GM13976 (cell line): ENCODE data around the gene MESD.
"Not testable (repeated sequence)": the region's sequence is repeated elsewhere in the genome, so short reads cannot be mapped to it uniquely, and the experiment has no call there.

ENCODE experiments used
- DNase-seq: peaks from one replicate; pipeline ENCODE4 v3.0.0; 2012; ENCODE audit warnings: low spot score
- in situ Hi-C: fragments of 300-500 bp; cut with MboI; formaldehyde crosslinking; loops from one replicate; pipeline ENCODE4 v1.12.0; 2022; ENCODE audit warnings: low sequenced_read_pairs, mixed read lengths, inconsistent platforms; ENCODE audit not compliant: unreplicated experiment
- TF ChIP-seq, protein P1 (sequence below): IDR thresholded peaks from 2 replicates; pipeline ENCODE4 v1.5.1; 2012; ENCODE audit warnings: borderline replicate concordance, mild to moderate bottlenecking; ENCODE audit not compliant: insufficient read depth; ENCODE audit errors: extremely low read depth, missing control alignments, control extremely low read depth

The MESD gene

DNA sequence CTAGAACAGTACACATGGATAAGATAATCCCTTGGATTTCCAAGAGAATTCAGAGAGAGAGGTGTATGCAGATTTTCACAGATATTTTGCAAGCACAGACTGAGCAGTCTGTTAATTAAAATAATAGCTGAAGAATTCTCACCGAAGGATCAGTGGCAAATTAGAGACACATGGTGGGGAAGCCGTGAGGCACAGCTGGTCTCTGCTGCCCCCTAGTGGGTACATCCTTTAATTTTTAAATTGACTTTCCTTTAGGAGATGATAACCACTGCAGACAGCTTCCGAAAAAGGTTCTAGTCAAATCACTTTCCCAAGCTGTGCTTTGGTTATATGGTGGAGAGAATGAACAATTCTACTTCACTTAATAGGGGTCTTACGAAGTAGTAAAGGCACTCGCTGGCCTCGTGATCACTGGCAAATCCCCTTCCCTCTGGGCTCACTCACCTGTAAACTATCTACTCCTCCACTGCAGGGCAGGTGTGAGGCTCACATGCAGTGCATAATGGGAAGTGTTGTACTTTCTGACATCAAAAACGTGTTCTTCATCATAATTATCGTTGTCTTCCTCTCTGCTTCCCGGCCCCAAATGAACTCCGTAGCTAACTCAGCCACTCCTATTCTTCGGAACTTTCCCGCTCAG, 19.5 kb downstream of the MESD start:
- in situ Hi-C loops = loop anchor here (10.0 to 25.0 kb wide), 2 partner anchors 183 to 515 kb away; partner anchors contain the start of gene CEMIP
- DNase-seq = peak; percentile 63
- TF ChIP-seq, protein P1, sequence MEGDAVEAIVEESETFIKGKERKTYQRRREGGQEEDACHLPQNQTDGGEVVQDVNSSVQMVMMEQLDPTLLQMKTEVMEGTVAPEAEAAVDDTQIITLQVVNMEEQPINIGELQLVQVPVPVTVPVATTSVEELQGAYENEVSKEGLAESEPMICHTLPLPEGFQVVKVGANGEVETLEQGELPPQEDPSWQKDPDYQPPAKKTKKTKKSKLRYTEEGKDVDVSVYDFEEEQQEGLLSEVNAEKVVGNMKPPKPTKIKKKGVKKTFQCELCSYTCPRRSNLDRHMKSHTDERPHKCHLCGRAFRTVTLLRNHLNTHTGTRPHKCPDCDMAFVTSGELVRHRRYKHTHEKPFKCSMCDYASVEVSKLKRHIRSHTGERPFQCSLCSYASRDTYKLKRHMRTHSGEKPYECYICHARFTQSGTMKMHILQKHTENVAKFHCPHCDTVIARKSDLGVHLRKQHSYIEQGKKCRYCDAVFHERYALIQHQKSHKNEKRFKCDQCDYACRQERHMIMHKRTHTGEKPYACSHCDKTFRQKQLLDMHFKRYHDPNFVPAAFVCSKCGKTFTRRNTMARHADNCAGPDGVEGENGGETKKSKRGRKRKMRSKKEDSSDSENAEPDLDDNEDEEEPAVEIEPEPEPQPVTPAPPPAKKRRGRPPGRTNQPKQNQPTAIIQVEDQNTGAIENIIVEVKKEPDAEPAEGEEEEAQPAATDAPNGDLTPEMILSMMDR = peak; percentile 75

DNA sequence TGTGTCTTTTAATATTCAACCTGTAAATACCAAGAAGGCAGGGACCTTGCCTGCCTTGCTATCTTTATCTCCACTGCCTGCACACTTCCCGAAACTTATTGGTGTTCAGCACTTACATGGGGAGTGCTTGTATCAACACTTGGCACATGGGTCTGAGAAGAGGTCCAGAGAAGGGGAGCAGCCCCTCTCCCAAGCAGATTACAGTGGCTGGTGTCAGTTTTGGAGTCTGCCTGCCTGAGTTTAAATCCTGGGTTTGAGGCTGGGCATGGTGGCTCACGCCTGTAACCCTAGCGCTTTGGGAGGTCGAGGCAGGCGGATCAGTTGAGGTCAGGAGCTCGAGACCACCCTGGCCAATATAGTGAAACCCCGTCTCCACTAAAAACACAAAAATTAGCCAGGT, 20.3 kb downstream of the MESD start:
- TF ChIP-seq, protein P1 = no peak
- in situ Hi-C loops = loop anchor here (25.0 kb wide), 1 partner anchor 182 kb away; the partner anchor contains the start of gene CEMIP
- no peak for DNase-seq

DNA sequence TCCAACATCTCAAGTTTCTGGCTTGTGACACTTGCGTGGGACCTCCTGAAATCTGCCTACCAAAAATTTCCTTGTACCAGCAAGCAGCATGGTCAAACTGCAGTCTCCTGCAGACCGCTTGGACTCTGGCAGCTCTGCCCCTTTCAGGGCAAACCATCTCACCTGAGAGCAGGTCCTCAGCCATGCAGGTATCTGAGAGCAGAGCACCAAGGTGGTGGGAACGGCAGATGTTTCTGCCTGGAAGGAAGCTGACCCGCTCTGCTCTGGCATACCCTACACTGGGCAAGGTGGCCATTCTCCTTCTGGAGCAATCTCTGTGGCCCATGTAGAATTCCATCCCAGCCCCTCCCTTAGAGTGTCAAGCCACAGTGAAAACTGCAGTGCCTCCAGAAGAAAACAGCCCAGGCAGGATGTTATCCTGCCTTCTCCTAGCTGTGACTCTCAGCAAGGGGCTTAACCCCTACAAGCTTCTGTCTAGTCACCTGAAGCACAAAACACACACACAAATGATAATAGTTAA, 21.6 kb downstream of the MESD start:
- DNase-seq = no peak
- TF ChIP-seq, protein P1 = no peak
- in situ Hi-C loops = loop anchor here (25.0 kb wide), 1 partner anchor 181 kb away; the partner anchor contains the start of gene CEMIP

DNA sequence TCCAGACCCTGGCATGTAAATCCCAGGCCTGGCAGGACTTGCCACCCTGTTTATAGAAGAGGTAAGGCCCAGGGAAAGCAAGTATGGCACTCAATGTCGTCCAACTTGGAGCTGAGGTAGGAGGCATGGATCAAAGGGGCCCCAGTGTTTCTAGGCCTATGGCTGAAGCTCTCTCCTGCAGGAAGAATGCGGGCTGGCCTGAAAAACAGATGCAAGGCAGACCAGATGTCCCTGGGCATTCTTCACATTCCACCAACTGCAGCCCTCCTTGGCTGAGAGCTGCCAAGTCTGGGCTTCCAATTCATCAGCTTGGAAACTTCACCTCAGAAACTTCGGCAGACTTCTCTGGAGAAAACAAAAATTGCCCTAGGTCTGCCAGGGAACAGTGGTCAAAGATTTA, 22.2 kb downstream of the MESD start:
- TF ChIP-seq, protein P1 = no peak
- no peak for DNase-seq
- in situ Hi-C loops = loop anchor here (25.0 kb wide), 1 partner anchor 180 kb away; the partner anchor contains the start of gene CEMIP

DNA sequence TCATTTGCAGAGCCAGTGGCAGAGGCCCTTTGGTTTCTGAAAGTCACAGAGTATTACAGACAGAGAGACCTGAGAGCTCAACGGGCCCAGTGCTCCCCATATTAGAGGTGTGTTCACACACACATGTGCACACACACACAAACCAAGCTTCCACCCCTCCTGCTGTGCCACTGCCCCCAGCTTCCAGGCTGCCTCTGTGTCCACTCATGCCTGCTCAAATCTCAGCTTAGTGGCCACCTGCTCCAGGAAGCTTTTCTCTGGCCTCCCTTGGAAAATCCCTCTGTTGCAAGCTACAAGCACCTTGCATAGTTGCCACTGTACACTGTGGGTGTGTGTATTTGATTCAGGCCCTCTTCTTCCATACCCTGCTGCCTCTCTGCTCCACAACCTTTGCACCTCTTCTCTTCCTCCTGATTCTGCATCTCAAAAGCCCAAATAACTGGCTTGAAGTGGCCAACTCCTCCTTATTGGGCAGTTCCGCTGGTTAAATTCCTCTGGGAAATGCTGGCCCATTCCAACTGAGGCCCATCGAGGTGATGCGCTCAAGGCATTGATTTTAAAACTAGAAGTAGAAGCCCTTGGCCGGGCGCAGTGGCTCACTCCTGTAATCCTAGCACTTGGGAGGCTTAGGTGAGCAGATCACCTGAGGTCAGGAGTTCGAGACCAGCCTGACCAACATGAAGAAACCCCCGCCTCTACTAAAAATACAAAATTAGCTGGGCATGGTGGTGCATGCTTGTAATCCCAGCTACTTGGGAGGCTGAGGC, 23.0 kb downstream of the MESD start:
- no peak for DNase-seq
- in situ Hi-C loops = loop anchor here (25.0 kb wide), 1 partner anchor 179 kb away; the partner anchor contains the start of gene CEMIP
- TF ChIP-seq, protein P1 = no peak

DNA sequence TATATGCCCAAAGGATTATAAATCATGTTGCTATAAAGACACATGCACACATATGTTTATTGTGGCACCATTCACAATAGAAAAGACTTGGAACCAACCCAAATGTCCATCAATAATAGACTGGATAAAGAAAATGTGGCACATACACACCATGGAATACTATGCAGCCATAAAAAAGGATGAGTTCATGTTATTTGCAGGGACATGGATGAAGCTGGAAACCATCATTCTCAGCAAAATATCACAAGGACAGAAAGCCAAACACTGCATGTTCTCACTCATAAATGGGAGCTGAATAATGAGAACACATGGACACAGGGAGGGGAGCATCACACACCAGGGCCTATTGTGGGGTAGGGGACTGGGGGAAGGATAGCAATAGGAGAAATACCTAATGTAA, 24.2 kb downstream of the MESD start:
- DNase-seq = not testable (repeated sequence)

More for the DNA sequence above, 24.2 kb downstream of the MESD start:
- in situ Hi-C loops = loop anchor here (25.0 kb wide), 1 partner anchor 178 kb away; the partner anchor contains the start of gene CEMIP
